HG03469 (cell line): Measurements from ENCODE around the gene CEACAM5.
"Not testable (repeated sequence)": the region's sequence is repeated elsewhere in the genome, so short reads cannot be mapped to it uniquely, and the experiment has no call there.

Experiments used
- ATAC-seq: cut with Tn5 transposase; IDR thresholded peaks from one replicate; pipeline ENCODE4 v1.9.1; 2021; ENCODE audit warnings: mild to moderate bottlenecking, moderate library complexity, moderate number of reproducible peaks; ENCODE audit not compliant: unreplicated experiment

CEACAM5 gene

DNA sequence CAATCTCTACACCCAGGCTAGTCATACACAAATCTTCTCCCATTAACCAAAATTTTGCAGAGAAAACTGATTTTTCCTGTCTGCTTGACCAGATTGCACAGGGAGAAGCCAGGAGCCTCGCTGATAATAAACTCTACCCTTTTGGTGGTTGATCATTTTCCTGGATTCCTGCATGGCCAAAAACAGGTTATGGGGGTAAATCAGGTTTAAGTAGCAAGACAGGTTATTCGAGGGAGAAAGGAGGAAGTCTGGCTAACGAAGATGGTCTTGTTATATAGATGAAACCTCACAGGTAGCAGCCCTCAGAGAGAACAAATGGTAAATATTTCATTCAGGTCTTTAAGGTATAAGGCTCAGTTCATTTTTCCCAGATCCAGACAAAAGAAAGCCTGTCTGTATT lies 30.9 kb downstream of the CEACAM5 start:
- ATAC-seq: no peak

DNA sequence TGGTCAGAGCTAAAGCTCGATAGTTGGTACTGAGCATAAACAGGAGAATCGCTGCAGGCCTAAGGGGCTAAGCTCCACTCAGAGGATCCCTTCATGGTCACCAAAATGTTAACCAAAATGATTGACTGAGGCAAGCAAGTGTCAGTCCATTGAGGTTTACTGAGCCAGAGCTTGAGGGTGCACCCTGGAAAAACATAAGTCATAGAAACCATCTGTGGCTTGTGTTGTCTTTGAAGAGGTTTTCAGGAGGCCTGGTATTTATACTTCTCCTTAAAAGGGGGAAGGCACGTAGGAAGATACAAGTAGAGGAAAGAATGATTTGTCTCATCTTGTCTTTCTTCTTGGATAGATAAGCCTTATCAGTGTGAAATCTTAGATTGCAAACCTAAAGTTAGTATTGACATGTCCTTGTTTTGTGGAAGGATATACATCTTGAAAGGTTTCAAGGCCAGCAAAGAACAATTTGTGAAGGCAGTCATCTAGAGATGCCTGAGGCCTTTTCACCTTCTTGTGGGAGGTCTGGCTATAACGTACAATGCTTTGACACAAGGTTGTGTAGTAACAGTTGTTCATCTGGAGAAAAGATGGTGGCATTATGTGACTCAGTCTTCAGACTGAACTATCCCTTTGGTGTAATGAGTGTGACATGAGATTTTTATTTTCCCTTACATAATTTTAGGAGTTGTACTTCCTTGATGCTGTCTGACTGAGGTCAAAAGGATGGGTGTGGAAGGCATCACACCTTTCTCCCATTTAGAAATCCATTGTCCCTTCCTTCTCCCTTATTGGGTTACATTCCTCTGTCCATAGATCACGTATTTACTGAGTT lies 32.2 kb downstream of the CEACAM5 start:
- ATAC-seq: no peak

DNA sequence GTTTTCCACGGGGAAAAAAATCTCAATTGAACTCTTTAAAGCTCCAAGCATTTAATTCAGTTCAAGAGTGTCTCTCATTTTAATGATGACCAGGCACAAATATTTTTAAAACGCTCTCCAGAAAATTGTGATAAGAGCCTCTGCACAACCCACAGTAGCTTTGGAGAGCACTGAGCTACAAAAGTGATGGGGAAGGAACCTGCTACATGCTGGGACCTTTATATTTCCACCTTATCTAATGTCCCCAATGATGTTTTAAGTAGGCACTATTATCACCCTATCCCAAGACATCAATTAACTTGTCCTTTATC lies 32.8 kb downstream of the CEACAM5 start:
- ATAC-seq: no peak

DNA sequence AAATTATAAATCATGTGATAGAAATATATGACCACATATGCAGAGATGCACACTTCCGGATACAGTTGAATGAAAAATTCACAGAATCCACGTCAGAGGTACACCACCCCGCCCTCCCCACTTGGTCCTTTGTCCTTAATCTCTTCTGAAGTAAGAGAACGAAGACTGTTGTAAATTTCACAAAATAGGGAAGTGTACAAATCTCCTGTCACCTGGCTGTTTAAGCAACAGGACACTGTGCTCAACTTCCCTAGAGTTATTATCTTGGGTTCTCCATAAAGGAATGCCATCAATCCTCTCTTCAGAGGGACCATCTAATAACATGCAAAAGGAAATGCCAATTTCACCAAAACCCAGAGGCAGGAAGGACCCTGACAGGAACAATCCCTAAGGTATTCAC lies 36.4 kb downstream of the CEACAM5 start:
- no peak for ATAC-seq

DNA sequence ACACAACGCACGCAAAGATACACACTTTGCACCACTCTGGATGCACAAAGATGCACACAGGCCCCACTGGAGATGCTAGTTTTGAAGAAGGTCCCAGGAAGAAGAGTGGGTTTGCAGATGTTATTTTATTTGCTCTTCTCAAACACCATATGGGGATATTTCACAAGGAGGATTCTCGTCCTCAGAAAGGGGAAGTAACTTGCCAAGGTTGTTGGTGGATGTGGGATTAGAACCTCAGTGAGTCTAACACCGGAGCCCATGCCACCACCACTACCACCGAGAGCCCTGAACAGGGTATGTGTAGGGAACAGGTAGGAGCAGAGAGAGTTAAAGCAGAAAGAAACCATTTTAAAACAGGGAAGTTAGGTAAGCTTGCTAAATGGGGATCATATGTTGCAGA lies 37.3 kb downstream of the CEACAM5 start:
- no peak for ATAC-seq

DNA sequence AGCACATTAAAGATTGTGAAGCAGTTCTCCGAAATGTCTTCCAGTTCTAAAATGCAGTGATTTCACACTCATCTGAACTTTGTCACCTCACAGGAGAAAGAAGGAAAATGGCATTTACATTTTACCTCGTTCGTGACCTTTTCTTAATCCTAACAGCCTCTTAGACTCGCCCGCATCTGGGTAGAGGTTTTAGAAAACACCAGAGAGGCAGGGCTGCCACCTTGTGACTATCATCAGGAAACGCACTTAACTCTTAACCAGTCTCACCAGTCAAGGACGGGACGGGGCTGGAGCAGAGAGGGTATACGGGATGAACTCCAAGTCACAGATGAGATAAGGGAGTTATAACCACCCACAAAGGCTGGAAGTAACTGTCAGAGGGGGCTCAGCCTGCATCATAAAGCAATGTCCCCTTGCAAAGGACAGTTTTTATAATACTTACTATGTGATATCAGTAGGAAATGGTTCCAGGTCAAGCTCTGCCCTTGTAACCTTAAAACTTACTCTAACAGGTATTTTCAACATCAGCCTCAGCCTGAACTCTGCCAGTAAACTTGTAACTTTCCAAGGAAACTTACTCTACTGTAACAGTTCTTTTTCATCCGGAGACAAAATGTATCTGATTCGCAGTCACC lies 38.3 kb downstream of the CEACAM5 start:
- no peak for ATAC-seq

DNA sequence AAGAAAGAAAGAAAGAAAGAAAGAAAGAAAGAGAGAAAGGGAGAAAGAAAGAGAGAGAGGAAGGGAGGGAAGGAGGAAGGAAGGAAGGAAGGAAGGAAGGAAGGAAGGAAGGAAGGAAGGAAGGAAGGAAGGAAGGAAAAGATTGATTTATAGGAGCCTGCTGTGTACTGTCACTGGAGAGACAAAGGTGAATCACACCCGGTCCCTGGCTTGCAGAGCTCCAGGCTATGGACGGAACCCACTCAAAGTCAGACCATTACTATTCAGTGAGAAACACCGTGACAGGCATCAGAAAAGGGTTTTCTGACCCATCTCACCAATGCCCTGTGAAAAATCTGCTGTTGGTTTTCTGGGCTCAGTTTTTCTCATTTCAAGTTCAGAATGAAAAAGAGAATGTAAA lies 39.6 kb downstream of the CEACAM5 start:
- no peak for ATAC-seq

DNA sequence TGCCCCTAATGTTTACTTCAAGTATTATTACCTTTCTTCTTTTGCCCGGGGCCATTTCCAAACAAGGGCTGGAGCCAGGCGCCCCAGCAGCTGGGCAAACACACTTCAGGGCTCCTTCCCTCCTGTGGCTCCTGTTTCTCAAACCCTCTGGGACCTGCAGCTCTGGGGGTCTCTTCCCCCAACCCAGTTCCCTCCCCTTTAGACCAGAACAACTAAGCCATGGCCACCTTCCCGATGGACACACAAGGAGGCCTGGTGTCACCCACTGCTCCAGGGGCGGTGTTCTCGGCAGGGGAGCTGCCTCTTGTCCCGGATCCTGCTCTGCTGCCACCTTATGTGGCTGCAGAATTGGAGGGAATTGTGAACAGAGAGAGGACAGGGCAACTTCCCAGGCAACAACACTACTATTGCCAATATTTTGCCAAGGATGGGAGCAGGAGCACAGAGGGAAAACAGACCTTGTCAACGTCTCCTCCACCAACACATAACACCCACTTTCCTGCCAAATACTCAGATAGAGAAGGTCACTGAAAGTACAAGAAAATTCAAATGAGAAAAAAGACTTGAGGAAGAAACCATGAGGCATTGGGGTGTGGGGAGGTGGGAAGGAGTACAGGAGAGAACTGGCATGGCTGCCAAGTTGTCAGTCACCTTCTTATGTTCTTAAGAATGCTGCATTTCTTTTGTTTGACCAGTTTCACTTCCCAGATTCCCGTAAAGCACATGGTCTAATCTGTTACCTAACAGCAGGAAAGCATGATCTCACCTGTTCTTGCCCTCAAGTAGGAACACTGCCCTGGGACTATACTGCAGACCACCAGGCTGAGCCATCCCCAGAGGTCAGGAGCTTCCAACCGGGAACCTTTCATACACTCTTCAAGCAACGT lies 42.1 kb downstream of the CEACAM5 start:
- not testable (repeated sequence) for ATAC-seq

DNA sequence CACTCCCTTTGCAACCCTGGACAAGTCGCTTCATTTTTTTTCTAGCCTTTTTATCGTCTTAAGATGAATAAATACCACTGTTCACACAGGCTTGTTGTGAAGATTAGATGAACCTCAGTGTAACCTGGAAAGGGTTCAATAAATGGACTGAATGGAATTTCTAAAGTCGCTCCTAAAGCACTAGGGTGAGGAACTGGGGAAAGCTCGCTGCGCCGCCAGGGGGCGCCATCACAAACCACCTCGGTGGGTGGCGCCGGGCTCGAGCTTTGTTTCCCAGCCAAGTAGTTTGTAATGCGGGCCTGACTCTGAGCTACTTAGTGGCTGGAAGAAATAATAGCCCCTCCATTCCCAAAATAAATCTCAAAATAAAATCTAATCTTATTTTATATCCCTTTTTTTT lies 44.7 kb downstream of the CEACAM5 start:
- ATAC-seq: no peak

DNA sequence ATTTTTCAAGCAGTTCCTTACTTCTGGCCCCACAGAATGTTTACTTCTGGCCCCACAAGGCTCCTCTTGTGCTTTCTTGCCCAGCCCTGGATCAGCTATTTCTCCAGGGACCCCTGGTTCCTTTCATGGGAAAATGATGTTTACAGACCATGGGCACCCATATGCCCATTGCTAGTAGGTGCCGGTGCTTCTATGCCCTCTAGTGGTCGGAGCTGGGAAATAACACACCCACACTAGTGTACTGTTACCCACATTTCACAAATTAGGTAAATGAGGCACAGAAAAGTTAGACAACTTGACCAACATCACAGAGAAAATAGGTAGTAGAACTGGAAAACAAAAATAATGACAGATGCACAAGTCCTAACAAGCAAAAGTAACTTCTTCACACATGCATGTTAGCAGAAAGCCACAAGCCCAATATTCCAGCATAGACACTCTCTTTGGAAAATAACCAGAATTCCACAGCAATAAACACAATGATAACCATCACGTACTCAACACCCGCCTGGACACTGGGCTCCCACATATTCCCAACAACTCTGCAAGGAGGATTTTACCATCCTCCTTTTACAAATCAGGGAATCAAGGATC lies 45.6 kb downstream of the CEACAM5 start:
- ATAC-seq: no peak

DNA sequence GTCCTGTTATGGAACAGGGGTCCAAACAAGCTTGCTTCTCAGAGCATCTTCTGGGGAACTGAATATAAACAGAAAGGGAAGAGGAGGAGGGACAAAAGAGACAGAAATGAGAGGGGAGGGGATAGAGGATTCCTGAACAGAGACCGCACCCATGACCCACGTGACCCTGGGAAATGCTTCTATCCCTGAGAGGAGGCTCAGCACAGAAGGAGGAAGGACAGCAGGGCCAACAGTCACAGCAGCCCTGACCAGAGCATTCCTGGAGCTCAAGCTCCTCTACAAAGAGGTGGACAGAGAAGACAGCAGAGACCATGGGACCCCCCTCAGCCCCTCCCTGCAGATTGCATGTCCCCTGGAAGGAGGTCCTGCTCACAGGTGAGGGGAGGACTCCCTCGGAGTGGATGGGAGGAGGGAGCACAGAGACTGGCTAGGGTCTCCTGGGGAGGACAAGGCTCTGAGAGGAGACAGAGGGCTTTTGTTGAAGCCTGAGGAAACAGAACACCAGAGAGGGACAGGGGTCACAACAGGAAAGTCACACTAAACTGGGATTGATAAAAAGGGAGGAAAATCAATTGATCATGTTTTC lies 47.0 kb downstream of the CEACAM5 start, which contains the start of gene CEACAM6:
Gene CEACAM6, plus strand, starts transcription at position 203 of the 586 bp plus-strand sequence. Its CDS starts 109 bp downstream, at position 312.
- ATAC-seq: no peak

DNA sequence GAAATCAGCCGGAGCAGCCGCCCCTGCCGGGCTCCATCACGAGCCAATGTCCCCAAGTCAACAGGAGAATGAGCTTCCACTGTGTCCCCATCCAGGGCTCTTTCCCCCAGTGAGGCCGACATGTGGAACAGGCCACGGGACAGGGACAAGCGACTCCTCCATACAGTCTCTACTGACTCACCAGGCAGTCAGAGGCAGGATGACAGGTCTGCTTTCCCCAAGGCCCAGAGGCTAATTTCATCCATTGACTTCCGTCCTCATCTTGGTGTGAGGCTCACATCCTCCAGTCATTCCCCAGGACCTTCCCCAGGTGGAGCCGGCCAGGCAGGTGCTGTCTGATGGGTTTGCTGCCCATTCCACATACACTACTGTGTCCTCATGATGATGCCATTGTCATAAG lies 50.4 kb downstream of the CEACAM5 start:
- no peak for ATAC-seq

DNA sequence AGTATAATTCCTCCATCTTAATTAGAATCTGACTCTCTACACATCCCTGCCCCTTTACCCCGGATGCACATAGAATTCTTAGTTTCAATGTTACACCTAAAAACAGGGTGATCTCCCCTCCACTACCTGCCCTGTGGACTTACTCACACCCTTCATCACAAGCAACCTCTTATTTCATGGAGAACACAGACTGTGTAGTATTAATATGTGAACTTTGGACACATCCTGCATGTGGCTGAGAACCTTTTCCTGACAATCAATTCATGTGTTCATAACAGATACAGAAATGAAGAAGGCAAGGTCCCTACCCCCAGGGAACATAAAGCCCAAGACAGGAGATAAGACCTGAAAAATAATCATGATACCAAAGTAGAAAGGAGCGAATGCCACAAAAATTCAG lies 58.7 kb downstream of the CEACAM5 start:
- no peak for ATAC-seq

DNA sequence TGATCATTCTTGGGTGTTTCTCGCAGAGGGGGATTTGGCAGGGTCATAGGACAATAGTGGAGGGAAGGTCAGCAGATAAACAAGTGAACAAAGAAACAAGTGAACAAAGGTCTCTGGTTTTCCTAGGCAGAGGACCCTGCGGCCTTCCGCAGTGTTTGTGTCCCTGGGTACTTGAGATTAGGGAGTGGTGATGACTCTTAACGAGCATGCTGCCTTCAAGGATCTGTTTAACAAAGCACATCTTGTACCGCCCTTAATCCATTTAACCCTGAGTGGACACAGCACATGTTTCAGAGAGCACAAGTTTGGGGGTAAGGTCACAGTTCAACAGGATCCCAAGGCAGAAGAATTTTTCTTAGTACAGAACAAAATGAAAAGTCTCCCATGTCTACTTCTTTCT lies 59.7 kb downstream of the CEACAM5 start:
- not testable (repeated sequence) for ATAC-seq

DNA sequence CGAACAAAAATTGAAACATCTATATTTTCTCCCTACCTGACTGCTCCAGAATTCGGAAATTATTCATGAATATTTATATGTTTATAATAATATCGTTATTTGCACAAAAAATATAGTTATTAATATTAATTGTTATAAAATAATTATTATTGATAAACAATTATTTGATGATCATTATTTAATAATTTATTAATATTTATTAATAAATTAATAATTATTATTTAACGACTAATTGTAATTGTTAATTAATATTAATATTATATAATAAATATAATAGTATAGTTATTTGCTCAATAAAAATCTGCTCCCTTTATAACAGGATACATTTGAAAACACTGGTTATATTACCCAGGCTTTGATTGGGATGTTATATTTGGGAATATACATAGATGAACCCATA lies 61.2 kb downstream of the CEACAM5 start:
- ATAC-seq: no peak

DNA sequence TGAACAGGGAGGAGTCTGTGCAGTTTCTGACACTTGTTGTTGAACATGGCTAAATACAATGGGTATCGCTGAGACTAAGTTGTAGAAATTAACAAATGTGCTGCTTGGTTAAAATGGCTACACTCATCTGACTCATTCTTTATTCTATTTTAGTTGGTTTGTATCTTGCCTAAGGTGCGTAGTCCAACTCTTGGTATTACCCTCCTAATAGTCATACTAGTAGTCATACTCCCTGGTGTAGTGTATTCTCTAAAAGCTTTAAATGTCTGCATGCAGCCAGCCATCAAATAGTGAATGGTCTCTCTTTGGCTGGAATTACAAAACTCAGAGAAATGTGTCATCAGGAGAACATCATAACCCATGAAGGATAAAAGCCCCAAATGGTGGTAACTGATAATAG lies 63.0 kb downstream of the CEACAM5 start:
- no peak for ATAC-seq

DNA sequence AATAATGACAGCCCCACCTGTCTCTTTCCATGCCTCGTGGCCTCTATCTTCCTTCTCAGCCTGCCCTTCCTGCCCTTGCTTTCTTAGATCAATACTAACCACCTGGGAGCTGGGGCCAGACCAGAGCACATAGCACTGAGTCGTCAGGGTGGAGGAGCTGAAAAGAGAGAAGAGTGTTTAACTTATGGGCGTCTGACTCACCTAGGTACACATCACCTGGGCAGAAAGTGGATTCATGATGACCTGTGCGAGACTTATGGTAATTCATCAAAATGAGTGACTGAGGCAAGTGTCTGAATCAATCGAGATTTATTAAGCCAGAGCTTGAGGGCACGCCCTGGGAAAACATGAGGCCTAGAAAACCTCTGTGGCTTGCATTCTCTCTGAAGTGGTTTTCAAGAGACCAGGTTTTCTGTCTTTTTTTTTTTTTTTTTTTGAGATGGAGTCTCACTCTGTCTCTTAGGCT lies 66.1 kb downstream of the CEACAM5 start:
- ATAC-seq: no peak

DNA sequence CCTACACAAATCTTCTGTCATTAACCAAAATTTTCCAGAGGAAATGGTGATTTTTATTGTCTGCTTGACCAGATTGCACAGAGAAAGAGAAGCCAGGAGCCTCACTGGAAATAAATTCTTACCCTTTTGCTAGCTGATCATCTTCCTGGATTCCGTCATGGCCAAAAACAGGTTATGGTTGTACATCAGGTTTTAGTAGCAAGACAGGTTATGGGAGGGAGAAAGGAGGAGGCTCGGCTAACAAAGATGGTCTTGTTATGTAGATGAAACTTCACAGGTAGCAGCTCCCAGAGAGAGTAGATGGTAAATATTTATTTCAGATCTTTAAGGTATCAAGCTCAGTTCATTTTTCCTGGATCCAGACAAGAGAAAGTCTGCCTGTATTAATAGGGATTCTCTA lies 68.3 kb downstream of the CEACAM5 start:
- no peak for ATAC-seq
